GM12878 (cell line): ENCODE measurements around the gene LRRC39. TPM values are rescaled to one million over a fixed set of nuclear protein-coding genes. Genes with fewer than 3 reads are reported as not detected.

Experiments used
- ATAC-seq: fragments of 200-7000 bp; cut with Tn5 transposase; 3 replicates; pipeline ENCODE4 v1.9.1; 2020; ENCODE audit warnings: mild to moderate bottlenecking, moderate library complexity
- BruUV-seq: library from RNA; stranded (reverse); fragments of 400-500 nt; replicated peaks from 2 replicates; lab custom pipeline; 2021; lab: Mats Ljungman, UMichigan
- CTCF ChIA-PET: fragments of 300-600 bp; sonication (Branson Sonifier 250); formaldehyde crosslinking; extraction: SDS; loops from one replicate; lab custom pipeline; 2021; ENCODE audit warnings: inconsistent platforms; lab: Yijun Ruan, JAX
- POLR2A ChIA-PET: fragments of 350-600 bp; formaldehyde crosslinking; extraction: SDS; loops from one replicate; lab custom pipeline; 2021; ENCODE audit warnings: inconsistent platforms; lab: Charles Lee
- RAD21 ChIA-PET: fragments of 300-600 bp; sonication (Branson Sonifier 250); formaldehyde crosslinking; loops from one replicate; lab custom pipeline; 2023; ENCODE audit warnings: antibody characterized with exemption; ENCODE audit not compliant: unreplicated experiment; lab: Charles Lee
- SMC1A ChIA-PET: fragments of 300-600 bp; sonication (Branson Sonifier 250); formaldehyde crosslinking; loops from one replicate; lab custom pipeline; 2023; ENCODE audit not compliant: unreplicated experiment, uncharacterized antibody; lab: Charles Lee
- DNase-seq: peaks from one replicate; pipeline ENCODE4 v3.0.0-alpha.2; 2011; ENCODE audit warnings: low read depth, low spot score
- FAIRE-seq: peaks from 3 replicates; lab custom pipeline; 2011; peaks lifted over from hg19 to GRCh38; lab: Jason Lieb, UNC
- H2AFZ ChIP-seq: 2 replicates; pipeline ENCODE4 v1.6.0; 2011; ENCODE audit warnings: low read depth, low read length, control low read depth; ENCODE audit not compliant: control insufficient read depth
- H3K27ac ChIP-seq: 2 replicates; pipeline ENCODE4 v1.5.1; 2011; ENCODE audit warnings: control low read depth; ENCODE audit not compliant: control insufficient read depth, insufficient read depth
- H3K27me3 ChIP-seq, 2 experiments: replicated peaks in 1 of 2; 2 replicates each; pipeline versions ENCODE4 v1.6.0 to v1.6.1; 2011; ENCODE audit warnings: low read length in 1 of 2; ENCODE audit not compliant: control insufficient read depth in 2 of 2, insufficient read depth in 2 of 2
- H3K36me3 ChIP-seq, 2 experiments: 2 replicates each; pipeline ENCODE4 v1.5.1; 2011; ENCODE audit warnings: low read length in 1 of 2; ENCODE audit not compliant: control insufficient read depth in 2 of 2, insufficient read depth in 2 of 2
- H3K4me1 ChIP-seq: 2 replicates; pipeline ENCODE4 v1.6.1; 2011; ENCODE audit warnings: mild to moderate bottlenecking, low read length, moderate library complexity, mixed read lengths; ENCODE audit not compliant: control insufficient read depth, insufficient read depth
- H3K4me2 ChIP-seq: 2 replicates; pipeline ENCODE4 v1.6.0; 2011; ENCODE audit warnings: control low read depth; ENCODE audit not compliant: control insufficient read depth, insufficient read depth
- H3K4me3 ChIP-seq: fragments of 200-600 bp; sonication (generic); 2 replicates; pipeline ENCODE4 v1.5.1; 2016
- H3K79me2 ChIP-seq: 2 replicates; pipeline ENCODE4 v1.6.0; 2011; ENCODE audit warnings: low read length; ENCODE audit not compliant: control insufficient read depth, insufficient read depth
- H3K9ac ChIP-seq: 2 replicates; pipeline ENCODE4 v1.8.0; 2011; ENCODE audit warnings: low read length, control low read depth, mixed read lengths; ENCODE audit not compliant: control insufficient read depth, insufficient read depth
- H3K9me3 ChIP-seq: replicated peaks from 3 replicates; pipeline ENCODE4 v1.5.1; 2011; ENCODE audit warnings: mild to moderate bottlenecking, low read length; ENCODE audit not compliant: control insufficient read depth, insufficient read depth
- H4K20me1 ChIP-seq: 2 replicates; pipeline ENCODE4 v1.6.0; 2011; ENCODE audit not compliant: control insufficient read depth, insufficient read depth
- CEBPZ ChIP-seq: fragments of 150-350 bp; IDR thresholded peaks from 2 replicates; pipeline ENCODE4 v1.6.1; 2016; ENCODE audit warnings: low read depth, low read length
- REST ChIP-seq: IDR thresholded peaks from 2 replicates; pipeline ENCODE4 v1.6.1; 2012; ENCODE audit warnings: mild to moderate bottlenecking, low read depth, low read length
- STAT3 ChIP-seq: IDR thresholded peaks from 2 replicates; pipeline ENCODE4 v1.6.1; 2011; ENCODE audit warnings: low read depth, low read length, improper control_type of control experiment
- WGBS: methylation state at CpG from one replicate; pipeline ENCODE4 v1.1.6; 2016; ENCODE audit warnings: low lambda C conversion rate; ENCODE audit not compliant: insufficient replicate concordance, insufficient coverage; ENCODE audit errors: missing lambda C conversion rate; 5-methylcytosine and 5-hydroxymethylcytosine counted together
- in situ Hi-C: fragments of 300-500 bp; cut with MboI; formaldehyde crosslinking; loops from 9 replicates; pipeline ENCODE4 v1.14.3; 2018; ENCODE audit warnings: mixed read lengths
- intact Hi-C: fragments of 100-400 bp; cut with micrococcal nuclease; formaldehyde crosslinking; loops from one replicate; pipeline ENCODE4 v1.14.2; 2022; ENCODE audit not compliant: unreplicated experiment
- polyA plus RNA-seq, 11 experiments: library from polyadenylated mRNA; depleted of rRNA in 4 of 11; unstranded in 6 of 11; stranded (reverse) in 5 of 11; fragments of >200 nt; fragmentation: Nextera tagmentation in 4 of 11; fragmentation: Illumina TruSeq in 1 of 11; extraction: Ambion mirVana in 4 of 11; extraction: Trizol in 1 of 11; gene quantifications; 1 replicate in 1 of 11; 2 replicates in 10 of 11; pipeline versions ENCODE4 v1.2.1 to v1.2.3, GENCODE V29; 2011 to 2016; ENCODE audit warnings: inconsistent platforms in 2 of 11, missing spikeins in 2 of 11, low read depth in 1 of 11
- total RNA-seq, 4 experiments: library from RNA; depleted of rRNA in 3 of 4; stranded (reverse); fragments of >200 nt in 3 of 4; fragmentation: Illumina TruSeq in 1 of 4; extraction: Trizol in 1 of 4; gene quantifications; 2 replicates each; pipeline versions ENCODE4 v1.2.1 to v1.2.3, GENCODE V29; 2013 to 2021

LRRC39 gene
- total and polyA plus RNA-seq, 10 of the 15 experiments (the other 5 are each of a cell fraction or from before 2014, with no cell fraction given), result 0.23 to 1.1 (median 0.56) TPM

GRCh38 chr1:100151679-100152078, 26.4 kb downstream of the LRRC39 start:
- TF ChIP-seq STAT3 (no peak), CEBPZ (no peak), REST (no peak)
- intact Hi-C loops, result loop anchor here (5.0 kb wide), 1 partner anchor 306 kb away; no protein-coding TSS in a partner anchor
- no TSS peak for BruUV-seq
- ATAC-seq (peak; percentile 58), DNase-seq (no peak), FAIRE-seq (no peak)
- RAD21 ChIA-PET, result interaction anchor here (0.6 to 1.3 kb wide), 4 partner anchors 10 to 407 kb away, joined by 3 to 4 read pairs (median 4); no protein-coding TSS in a partner anchor
- POLR2A ChIA-PET, result interaction anchor here (1.4 kb wide), 1 partner anchor 18 kb away, joined by 3 read pairs; the partner anchor contains the start of gene TRMT13
- peaks cover 8% of the 10 kb centered on the region for H3K4me1 ChIP-seq
- in situ Hi-C loops, result no loop called here
- H3K27me3 ChIP-seq, result no peaks in the 10 kb centered on the region
- H3K9me3 ChIP-seq, result no peaks in the 10 kb centered on the region
- H3K9ac ChIP-seq, result no peak overlapping the region; the same call in 1 of the 2 replicates
- no peak overlapping the region for H3K27ac ChIP-seq
- SMC1A ChIA-PET, result interaction anchor here (0.8 to 1.2 kb wide), 7 partner anchors 9 to 717 kb away, joined by 3 to 5 read pairs (median 3); partner anchors contain the start of gene TRMT13
- no peaks in the 10 kb centered on the region for H3K79me2 ChIP-seq
- peaks cover 0 to 8% of the 10 kb centered on the region in 2 experiments; a peak in 2 of 4 replicates for H3K36me3 ChIP-seq
- no peak overlapping the region for H2AFZ ChIP-seq
- no peaks in the 10 kb centered on the region for H4K20me1 ChIP-seq
- H3K4me3 ChIP-seq, result no peak overlapping the region
- CTCF ChIA-PET, result interaction anchor here (0.7 to 3.3 kb wide), 3 partner anchors 11 to 304 kb away, joined by 3 to 17 read pairs (median 3); no protein-coding TSS in a partner anchor
- 31% methylated on average over 2 of the region's 2 CpGs for WGBS
- peak overlapping the region; percentile 63; the same call in 1 of the 2 replicates for H3K4me2 ChIP-seq
